Psoas muscle (tissue), 8 donors: ENCODE data around the gene DDI2. TPM values are rescaled to one million over a fixed set of nuclear protein-coding genes. Genes with fewer than 3 reads are reported as not detected.

ENCODE experiments used
- ATAC-seq, 4 donors: fragments of 200-7000 bp; cut with Tn5 transposase; one replicate each; pipeline ENCODE4 v1.9.1; 2020; ENCODE audit warnings: moderate library complexity in 3 of 4, mild to moderate bottlenecking in 2 of 4
- DNase-seq, 2 donors: peaks; one replicate each; pipeline ENCODE4 v3.0.0-alpha.2; 2020
- H3K27ac ChIP-seq: fragments of 200-600 bp; one replicate; pipeline ENCODE4 v1.8.0; 2022
- H3K27me3 ChIP-seq, 3 donors: fragments of 200-600 bp in 1 of 3; one replicate each; pipeline versions ENCODE4 v1.6.1 to v1.8.0; 2013 to 2022; ENCODE audit warnings: low read length in 2 of 3, mild to moderate bottlenecking in 2 of 3, moderate library complexity in 1 of 3; ENCODE audit not compliant: insufficient read depth in 3 of 3
- H3K36me3 ChIP-seq, 2 donors: fragments of 200-600 bp in 1 of 2; one replicate each; pipeline versions ENCODE4 v1.6.1 to v1.8.0; 2013 to 2022; ENCODE audit warnings: low read depth in 1 of 2, mild to moderate bottlenecking in 1 of 2, moderate library complexity in 1 of 2; ENCODE audit not compliant: insufficient read depth in 1 of 2
- H3K4me1 ChIP-seq: fragments of 200-600 bp; one replicate; pipeline ENCODE4 v1.8.0; 2022
- H3K4me3 ChIP-seq: fragments of 200-600 bp; one replicate; pipeline ENCODE4 v1.8.0; 2022; ENCODE audit warnings: mild to moderate bottlenecking
- H3K9me3 ChIP-seq: fragments of 200-600 bp; one replicate; pipeline ENCODE4 v1.8.0; 2022
- CTCF ChIP-seq: fragments of 200-600 bp; IDR thresholded peaks from one replicate; pipeline ENCODE4 v1.8.0; 2022; ENCODE audit warnings: antibody characterized with exemption
- WGBS, 3 donors: extraction: QIAGEN DNeasy Blood & Tissue Kit; methylation state at CpG; one replicate each; pipeline versions ENCODE4 v1.1.6 to v1.1.7; 2013; 5-methylcytosine and 5-hydroxymethylcytosine counted together
- intact Hi-C, 2 donors: fragments of 100-400 bp; cut with DNase I; formaldehyde crosslinking; loops; one replicate each; pipeline versions ENCODE4 v1.11.0 to v1.14.2; 2022
- polyA plus RNA-seq, 3 donors: library from polyadenylated mRNA; stranded (reverse); fragments of 200-250 nt; gene quantifications; one replicate each; pipeline ENCODE4 v1.2.3, GENCODE V29; 2013
- total RNA-seq, 4 donors: library from RNA; stranded (reverse); fragmentation: NEBNext Ultra II Directional in 2 of 4; extraction: Animal tissue kit (Norgen Biotek cat#: 25700) in 2 of 4; gene quantifications; one replicate each; pipeline versions ENCODE4 v1.2.1 to v1.2.4, GENCODE V29; 2021 to 2023
- donor health status: healthy with polysubstance abuse.
- donor health status: DM: no; HTN: no; CAD: no; lungs with moderate emphysema.
- donor health status: Bipolar disorder and iron deficiency.
- donor health status: healthy.
- donor health status: DM: yes; HTN: yes; CAD: no.
- donor health status: DM: no; HTN: no; CAD: no.
- donor health status: DM: no; HTN: no; CAD: no.
- donor health status: DM: yes; HTN: yes; CAD: no.

The DDI2 gene
- total and polyA plus RNA-seq, 7 donors: 4.8 to 80.2 (median 35.4) TPM

GRCh38 chr1:15705184-15705566 lies 87.9 kb downstream of the DDI2 start:
- 74 to 84% (median 76%) methylated on average over 11 of the region's 11 CpGs for WGBS, 3 donors
- Histone ChIP-seq H3K36me3 (peaks cover 0 to 8% of the 10 kb centered on the region in 2 donors), H3K27ac (peak overlapping the region; percentile 94), H3K27me3 (no peaks in the 10 kb centered on the region), H3K9me3 (no peaks in the 10 kb centered on the region), H3K4me3 (no peak overlapping the region), H3K4me1 (peaks cover 81% of the 10 kb centered on the region)
- no peak for ATAC-seq
- no peak for DNase-seq
- intact Hi-C loops: no loop called here
- TF ChIP-seq CTCF: no peak

GRCh38 chr1:15706751-15707150 lies 89.5 kb downstream of the DDI2 start:
- WGBS, 3 donors: 25 to 48% (median 36%) methylated on average over 7 of the region's 7 CpGs
- Histone ChIP-seq H3K4me3 (no peak overlapping the region), H3K36me3 (peaks cover 0 to 4% of the 10 kb centered on the region in 2 donors), H3K27ac (peak overlapping the region; percentile 94), H3K27me3 (no peaks in the 10 kb centered on the region), H3K4me1 (peaks cover 81% of the 10 kb centered on the region), H3K9me3 (no peaks in the 10 kb centered on the region)
- ATAC-seq (peak; percentile 72 to 80 (median 76)), DNase-seq (peak in 1 of 2 donors; percentile 77)
- no peak for TF ChIP-seq CTCF
- intact Hi-C loops: no loop called here

- peak overlapping the region; percentile 8 for H3K4me3 ChIP-seq
- no peaks in the 10 kb centered on the region for H3K27me3 ChIP-seq
- no peak for TF ChIP-seq CTCF
- WGBS, 3 donors: 19 to 54% (median 30%) methylated on average over 8 of the region's 8 CpGs
- H3K9me3 ChIP-seq: no peaks in the 10 kb centered on the region
- DNase-seq: no peak
- H3K36me3 ChIP-seq: no peaks in the 10 kb centered on the region
- H3K27ac ChIP-seq: peak overlapping the region; percentile 94
- intact Hi-C loops: no loop called here
- H3K4me1 ChIP-seq: peaks cover 82% of the 10 kb centered on the region
- ATAC-seq: peak; percentile 38 to 72 (median 69)
Measured at GRCh38 chr1:15707239-15707925, 90.1 kb downstream of the DDI2 start.

DNA sequence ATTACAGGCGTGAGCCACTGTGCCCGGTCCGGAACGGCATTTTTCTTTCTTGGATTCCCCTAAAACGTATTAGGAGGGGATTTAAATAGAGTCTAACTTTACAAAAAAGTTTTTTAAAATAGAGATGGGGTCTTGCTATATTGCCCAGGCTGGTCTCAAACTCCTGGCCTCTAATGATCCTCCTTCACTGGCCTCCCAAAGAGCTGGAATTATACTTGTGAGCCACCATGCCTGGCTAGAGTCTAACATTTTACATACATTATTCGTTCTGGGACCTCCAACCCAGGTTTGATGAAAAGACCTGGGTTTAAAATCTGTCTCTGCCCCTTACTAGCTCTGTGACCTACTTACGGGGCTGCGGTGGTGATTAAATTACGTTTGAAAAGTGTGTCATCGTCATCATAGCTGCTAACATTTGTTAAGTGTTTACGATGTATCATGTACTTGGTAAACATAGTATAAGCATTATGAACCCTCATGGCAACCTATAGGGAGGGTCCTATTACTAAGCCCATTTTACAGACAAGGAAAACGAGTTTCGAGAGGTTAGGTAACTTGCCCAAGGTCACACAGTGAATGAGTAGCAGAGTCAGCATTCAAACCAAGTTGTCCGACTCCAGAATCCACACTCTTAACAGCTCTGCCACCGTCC lies 91.4 kb downstream of the DDI2 start:
- peak overlapping the region; percentile 94 for H3K27ac ChIP-seq
- WGBS, 3 donors: 49 to 67% (median 52%) methylated on average over 15 of the region's 15 CpGs
- no peaks in the 10 kb centered on the region for H3K36me3 ChIP-seq
- peaks cover 82% of the 10 kb centered on the region for H3K4me1 ChIP-seq
- no peak for DNase-seq
- no peak for TF ChIP-seq CTCF
- H3K9me3 ChIP-seq: no peaks in the 10 kb centered on the region
- no peak overlapping the region for H3K4me3 ChIP-seq
- ATAC-seq: peak; percentile 18 to 59 (median 29)
- H3K27me3 ChIP-seq: no peaks in the 10 kb centered on the region
- intact Hi-C loops: no loop called here
